Cerebellar nuclear complex (tissue), 1 donor: ENCODE measurements around the gene NBPF19.
"Not testable (repeated sequence)": the region's sequence is repeated elsewhere in the genome, so short reads cannot be mapped to it uniquely, and the experiment has no call there.

Source experiments
- DNase-seq, 2 experiments: peaks; one replicate each; lab custom pipeline; 2025; lab: John Stamatoyannopoulos, UW

NBPF19 gene, protein sequence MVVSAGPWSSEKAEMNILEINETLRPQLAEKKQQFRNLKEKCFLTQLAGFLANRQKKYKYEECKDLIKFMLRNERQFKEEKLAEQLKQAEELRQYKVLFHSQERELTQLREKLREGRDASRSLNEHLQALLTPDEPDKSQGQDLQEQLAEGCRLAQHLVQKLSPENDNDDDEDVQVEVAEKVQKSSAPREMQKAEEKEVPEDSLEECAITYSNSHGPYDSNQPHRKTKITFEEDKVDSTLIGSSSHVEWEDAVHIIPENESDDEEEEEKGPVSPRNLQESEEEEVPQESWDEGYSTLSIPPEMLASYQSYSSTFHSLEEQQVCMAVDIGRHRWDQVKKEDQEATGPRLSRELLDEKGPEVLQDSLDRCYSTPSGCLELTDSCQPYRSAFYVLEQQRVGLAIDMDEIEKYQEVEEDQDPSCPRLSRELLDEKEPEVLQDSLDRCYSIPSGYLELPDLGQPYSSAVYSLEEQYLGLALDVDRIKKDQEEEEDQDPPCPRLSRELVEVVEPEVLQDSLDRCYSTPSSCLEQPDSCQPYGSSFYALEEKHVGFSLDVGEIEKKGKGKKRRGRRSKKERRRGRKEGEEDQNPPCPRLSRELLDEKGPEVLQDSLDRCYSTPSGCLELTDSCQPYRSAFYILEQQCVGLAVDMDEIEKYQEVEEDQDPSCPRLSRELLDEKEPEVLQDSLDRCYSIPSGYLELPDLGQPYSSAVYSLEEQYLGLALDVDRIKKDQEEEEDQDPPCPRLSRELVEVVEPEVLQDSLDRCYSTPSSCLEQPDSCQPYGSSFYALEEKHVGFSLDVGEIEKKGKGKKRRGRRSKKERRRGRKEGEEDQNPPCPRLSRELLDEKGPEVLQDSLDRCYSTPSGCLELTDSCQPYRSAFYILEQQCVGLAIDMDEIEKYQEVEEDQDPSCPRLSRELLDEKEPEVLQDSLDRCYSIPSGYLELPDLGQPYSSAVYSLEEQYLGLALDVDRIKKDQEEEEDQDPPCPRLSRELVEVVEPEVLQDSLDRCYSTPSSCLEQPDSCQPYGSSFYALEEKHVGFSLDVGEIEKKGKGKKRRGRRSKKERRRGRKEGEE (N-terminal part only)

GRCh38 chr1:149474745-149475144 lies at the start of gene NBPF19:
NBPF19 (plus strand) TSS chr1:149475045; CDS start chr1:149475933, 888 bp downstream.
- not testable (repeated sequence) for DNase-seq

- DNase-seq = not testable (repeated sequence)
Measured at GRCh38 chr1:149428317-149428716, 46.5 kb upstream of the NBPF19 start.

GRCh38 chr1:149445451-149445850 lies 29.4 kb upstream of the NBPF19 start:
- DNase-seq = not testable (repeated sequence)

- DNase-seq = not testable (repeated sequence)
Measured at GRCh38 chr1:149452196-149452595, 22.6 kb upstream of the NBPF19 start.

GRCh38 chr1:149452652-149453051 lies 22.2 kb upstream of the NBPF19 start:
- not testable (repeated sequence) for DNase-seq

DNA sequence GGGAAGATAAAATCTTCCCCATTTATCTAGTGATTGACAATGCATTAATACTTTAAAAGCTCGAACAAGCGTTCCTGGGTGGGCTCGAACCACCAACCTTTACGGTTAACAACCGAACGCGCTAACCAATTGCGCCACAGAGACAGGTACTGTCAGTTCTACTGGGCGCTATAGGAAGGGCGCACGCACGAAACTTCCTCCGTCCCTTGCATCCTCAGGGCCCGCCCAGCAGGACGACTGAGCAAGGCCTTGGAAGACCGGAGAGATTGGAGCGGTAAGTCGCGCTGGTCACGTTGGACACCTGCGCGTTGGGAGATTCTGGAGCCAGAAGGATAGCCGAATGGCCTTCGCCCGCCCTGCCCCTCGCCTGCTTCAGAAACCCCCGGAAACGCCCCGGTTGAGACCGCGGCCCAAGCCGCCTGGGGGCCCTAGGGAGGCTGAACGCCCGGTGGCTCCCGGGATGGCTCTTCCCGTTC lies 83.5 kb downstream of the NBPF19 start:
- DNase-seq = not testable (repeated sequence)

DNA sequence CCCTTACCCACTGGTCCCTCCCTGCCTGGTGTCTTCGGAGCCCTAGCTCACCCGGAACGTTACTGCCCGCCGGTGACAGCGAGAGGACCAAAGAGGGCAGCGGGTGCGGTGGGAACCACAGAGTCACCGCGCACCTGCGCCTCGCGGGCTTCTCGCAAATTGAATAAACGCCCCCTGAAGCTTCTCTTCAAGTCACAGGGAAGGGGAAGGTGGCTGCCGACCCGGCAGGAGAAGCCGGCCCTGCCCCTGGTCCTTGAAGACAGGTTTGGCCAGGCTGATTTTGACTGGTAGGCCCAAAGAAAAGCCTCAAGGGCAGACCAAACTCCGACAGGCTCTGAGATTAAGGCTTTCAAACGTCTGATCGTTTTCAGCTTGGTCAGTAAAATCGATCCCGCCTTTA lies 87.0 kb downstream of the NBPF19 start:
- not testable (repeated sequence) for DNase-seq

DNA sequence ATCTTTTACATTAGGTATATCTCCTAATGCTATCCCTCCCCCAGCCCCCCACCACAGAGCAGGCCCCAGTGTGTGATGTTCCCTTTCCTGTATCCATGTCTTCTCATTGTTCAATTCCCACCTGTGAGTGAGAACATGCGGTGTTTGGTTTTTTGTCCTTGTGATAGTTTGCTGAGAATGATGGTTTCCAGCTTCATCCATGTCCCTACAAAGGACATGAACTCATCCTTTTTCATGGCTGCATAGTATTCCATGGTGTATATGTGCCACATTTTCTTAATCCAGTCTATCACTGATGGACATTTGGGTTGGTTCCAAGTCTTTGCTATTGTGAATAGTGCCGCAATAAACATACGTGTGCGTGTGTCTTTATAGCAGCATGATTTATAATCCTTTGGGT lies 90.6 kb downstream of the NBPF19 start:
- DNase-seq = not testable (repeated sequence)

- DNase-seq = not testable (repeated sequence)
Measured at GRCh38 chr1:149572763-149573162, 97.9 kb downstream of the NBPF19 start.

DNA sequence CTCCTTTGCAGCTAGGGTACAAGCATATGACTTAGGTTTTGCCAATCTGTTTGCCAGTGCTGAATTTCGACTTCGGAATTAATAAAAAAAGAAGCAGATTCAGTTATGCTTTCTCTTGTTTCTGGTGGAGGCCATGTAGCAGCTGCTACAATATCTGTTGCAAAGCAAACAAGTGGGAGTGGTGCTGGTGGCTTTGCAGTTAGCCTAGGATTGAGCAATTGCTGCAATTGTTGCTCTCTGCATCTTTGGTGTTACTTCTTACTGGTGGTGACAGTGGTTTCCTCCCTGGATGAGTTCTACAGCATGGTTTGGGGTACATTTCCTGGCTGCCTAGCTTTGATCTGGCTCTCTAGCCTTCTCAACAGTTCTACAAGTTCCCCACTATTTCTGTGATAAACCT lies 110.7 kb downstream of the NBPF19 start:
- DNase-seq = not testable (repeated sequence)
